Measurements from ENCODE around the gene APEX1.
A peak's percentile ranks its signal among the peaks of the same experiment; 100 is the strongest.

DNA sequence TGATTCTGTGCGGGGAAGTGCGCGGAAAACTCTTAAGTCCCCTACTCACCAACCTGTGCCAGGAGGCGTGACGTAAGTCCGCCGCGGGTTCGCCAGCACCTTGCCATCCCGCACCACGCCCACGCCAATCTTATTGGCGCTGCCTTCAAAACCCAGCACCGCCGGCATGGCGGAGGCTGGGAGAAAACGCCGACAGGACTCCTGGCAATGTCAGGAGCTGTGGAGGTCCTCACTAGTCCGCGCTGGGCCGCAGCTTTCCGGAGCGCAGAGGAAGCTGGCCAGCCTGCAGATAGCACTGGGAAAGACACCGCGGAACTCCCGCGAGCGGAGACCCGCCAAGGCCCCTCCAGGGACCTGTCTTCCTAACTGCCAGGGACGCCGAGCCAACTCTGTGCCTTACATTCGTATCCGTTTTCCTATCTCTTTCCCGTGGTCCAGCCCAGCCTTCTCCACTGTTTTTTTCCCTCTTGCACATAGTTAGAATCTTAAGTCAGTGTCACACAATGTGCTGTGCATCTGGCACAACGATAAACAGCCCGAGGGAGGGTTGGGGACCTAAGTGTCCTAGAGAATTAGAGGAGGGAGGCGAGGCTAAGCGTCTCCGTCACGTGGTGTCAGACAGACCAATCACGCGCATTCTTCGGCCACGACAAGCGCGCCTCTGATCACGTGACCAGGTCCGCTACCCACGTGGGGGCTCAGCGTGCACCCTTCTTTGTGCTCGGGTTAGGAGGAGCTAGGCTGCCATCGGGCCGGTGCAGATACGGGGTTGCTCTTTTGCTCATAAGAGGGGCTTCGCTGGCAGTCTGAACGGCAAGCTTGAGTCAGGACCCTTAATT is at the start of gene APEX1, which contains the start of gene OSGEP:
- TF ChIP-seq, protein P1, sequence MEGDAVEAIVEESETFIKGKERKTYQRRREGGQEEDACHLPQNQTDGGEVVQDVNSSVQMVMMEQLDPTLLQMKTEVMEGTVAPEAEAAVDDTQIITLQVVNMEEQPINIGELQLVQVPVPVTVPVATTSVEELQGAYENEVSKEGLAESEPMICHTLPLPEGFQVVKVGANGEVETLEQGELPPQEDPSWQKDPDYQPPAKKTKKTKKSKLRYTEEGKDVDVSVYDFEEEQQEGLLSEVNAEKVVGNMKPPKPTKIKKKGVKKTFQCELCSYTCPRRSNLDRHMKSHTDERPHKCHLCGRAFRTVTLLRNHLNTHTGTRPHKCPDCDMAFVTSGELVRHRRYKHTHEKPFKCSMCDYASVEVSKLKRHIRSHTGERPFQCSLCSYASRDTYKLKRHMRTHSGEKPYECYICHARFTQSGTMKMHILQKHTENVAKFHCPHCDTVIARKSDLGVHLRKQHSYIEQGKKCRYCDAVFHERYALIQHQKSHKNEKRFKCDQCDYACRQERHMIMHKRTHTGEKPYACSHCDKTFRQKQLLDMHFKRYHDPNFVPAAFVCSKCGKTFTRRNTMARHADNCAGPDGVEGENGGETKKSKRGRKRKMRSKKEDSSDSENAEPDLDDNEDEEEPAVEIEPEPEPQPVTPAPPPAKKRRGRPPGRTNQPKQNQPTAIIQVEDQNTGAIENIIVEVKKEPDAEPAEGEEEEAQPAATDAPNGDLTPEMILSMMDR (IDR thresholded peaks at IDR 0.05): peak in 4 of 7 experiments; percentile 5 to 23 (median 15)
- peak; percentile 57 to 93 (median 93) for TF ChIP-seq POLR2A (IDR thresholded peaks at IDR 0.05)
